GM12892 (cell line): ENCODE results near the gene CCNF.

ENCODE experiments used
- POLR2A ChIP-seq: IDR thresholded peaks from 2 replicates; pipeline ENCODE4 v1.6.1; 2011; ENCODE audit warnings: low read depth, low read length, control low read depth
- POLR2AphosphoS5 ChIP-seq: IDR thresholded peaks from 2 replicates; pipeline ENCODE4 v1.6.1; 2011; ENCODE audit warnings: low read depth, low read length, control low read depth

- TF ChIP-seq POLR2A, result no peak
- TF ChIP-seq POLR2AphosphoS5, result no peak
Measured at GRCh38 chr16:2428784-2429033, 538 bp upstream of the CCNF start.
